Measurements from ENCODE around the gene JDP2. TPM values are rescaled to one million over a fixed set of nuclear protein-coding genes. Genes with fewer than 3 reads are reported as not detected.

Gene JDP2
- polyA plus RNA-seq, 1 of the 3 experiments (the other 2 are of a cell fraction) = 22.3 TPM

DNA sequence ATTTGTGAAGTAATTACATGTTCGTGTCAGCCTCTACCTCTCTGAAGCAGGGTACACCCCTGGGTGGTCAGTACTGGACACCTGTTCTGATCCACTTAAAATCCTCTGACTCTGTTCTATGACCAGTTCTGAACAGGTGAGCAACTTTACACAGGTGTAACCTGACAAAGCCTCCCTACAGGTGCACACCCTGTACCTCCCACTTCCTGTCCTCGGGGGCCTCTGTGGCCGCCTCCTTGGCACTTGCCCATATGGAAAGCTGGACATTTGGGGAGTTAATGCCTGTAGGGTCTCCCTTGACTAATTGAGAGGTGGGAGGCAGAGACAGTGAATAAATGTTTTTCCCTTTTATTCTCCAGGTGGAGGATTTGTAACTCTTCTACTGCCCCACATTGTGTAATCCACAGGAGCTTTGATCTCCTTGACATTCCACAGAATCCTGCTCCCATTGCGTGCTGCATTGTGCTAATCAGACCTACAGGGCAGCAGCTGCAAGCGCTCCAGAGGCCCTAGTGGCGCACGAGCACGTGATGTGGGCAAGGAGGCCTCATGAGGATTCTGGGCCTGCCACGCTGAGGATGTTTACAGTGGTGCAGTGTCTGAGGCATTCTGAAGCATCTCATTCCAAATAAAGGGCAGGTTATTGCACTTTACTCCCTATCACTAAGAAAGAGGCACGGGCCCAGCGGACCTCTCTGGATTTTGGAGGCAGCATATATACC, 48.6 kb downstream of the JDP2 start:
- Histone ChIP-seq H3K27me3 (ENCODE audit: insufficient read depth) (no peaks in the 10 kb centered on the region), H3K79me2 (ENCODE audit: insufficient read depth) (no peaks in the 10 kb centered on the region), H3F3A (replicated peaks; ENCODE audit: insufficient read depth) (no peaks in the 10 kb centered on the region), H3K9me2 (no peaks in the 10 kb centered on the region), H3K4me2 (no peak overlapping the region), H3K27ac (ENCODE audit: low read depth in 2 of 2, low read length in 1 of 2) (no peak overlapping the region), H3K4me1 (ENCODE audit: control insufficient read depth in 1 of 2, insufficient read depth in 2 of 2, low read depth in 1 of 2, low read length in 1 of 2) (no peaks in the 10 kb centered on the region), H3K4me3 (ENCODE audit: low read depth in 2 of 2, low read length in 1 of 2) (no peak overlapping the region), H3K9ac (no peak overlapping the region), H3K36me3 (replicated peaks in 1 of 2; ENCODE audit: control insufficient read depth in 1 of 2, insufficient read depth in 2 of 2, low read length in 1 of 2) (peaks cover 8 to 11% of the 10 kb centered on the region in 2 experiments), H3K9me3 (no peaks in the 10 kb centered on the region), H2AFZ (ENCODE audit: low read depth) (no peak overlapping the region), H4K20me1 (ENCODE audit: insufficient read depth) (no peaks in the 10 kb centered on the region)
- CTCF ChIA-PET = interaction anchor here (1.0 to 5.9 kb wide), 5 partner anchors 12 to 169 kb away, joined by 3 to 37 read pairs (median 3); no protein-coding TSS in a partner anchor
- POLR2A ChIA-PET = no interaction called here
- no peak for DNase-seq
- no peak for TF ChIP-seq ELF1 (IDR thresholded peaks at IDR 0.05)
- TF ChIP-seq MEF2A (IDR thresholded peaks at IDR 0.05; ENCODE audit: borderline replicate concordance, low read depth) = no peak
- TF ChIP-seq RAD21 (IDR thresholded peaks at IDR 0.05; ENCODE audit: low read length) = no peak
- TF ChIP-seq, protein P1, sequence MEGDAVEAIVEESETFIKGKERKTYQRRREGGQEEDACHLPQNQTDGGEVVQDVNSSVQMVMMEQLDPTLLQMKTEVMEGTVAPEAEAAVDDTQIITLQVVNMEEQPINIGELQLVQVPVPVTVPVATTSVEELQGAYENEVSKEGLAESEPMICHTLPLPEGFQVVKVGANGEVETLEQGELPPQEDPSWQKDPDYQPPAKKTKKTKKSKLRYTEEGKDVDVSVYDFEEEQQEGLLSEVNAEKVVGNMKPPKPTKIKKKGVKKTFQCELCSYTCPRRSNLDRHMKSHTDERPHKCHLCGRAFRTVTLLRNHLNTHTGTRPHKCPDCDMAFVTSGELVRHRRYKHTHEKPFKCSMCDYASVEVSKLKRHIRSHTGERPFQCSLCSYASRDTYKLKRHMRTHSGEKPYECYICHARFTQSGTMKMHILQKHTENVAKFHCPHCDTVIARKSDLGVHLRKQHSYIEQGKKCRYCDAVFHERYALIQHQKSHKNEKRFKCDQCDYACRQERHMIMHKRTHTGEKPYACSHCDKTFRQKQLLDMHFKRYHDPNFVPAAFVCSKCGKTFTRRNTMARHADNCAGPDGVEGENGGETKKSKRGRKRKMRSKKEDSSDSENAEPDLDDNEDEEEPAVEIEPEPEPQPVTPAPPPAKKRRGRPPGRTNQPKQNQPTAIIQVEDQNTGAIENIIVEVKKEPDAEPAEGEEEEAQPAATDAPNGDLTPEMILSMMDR (IDR thresholded peaks at IDR 0.05) = no peak
- no peak for TF ChIP-seq FOSL2 (IDR thresholded peaks at IDR 0.05; ENCODE audit: borderline replicate concordance, low read depth)
- TF ChIP-seq, protein P2, sequence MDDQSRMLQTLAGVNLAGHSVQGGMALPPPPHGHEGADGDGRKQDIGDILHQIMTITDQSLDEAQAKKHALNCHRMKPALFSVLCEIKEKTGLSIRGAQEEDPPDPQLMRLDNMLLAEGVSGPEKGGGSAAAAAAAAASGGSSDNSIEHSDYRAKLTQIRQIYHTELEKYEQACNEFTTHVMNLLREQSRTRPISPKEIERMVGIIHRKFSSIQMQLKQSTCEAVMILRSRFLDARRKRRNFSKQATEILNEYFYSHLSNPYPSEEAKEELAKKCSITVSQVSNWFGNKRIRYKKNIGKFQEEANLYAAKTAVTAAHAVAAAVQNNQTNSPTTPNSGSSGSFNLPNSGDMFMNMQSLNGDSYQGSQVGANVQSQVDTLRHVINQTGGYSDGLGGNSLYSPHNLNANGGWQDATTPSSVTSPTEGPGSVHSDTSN (IDR thresholded peaks at IDR 0.05) = no peak
- TF ChIP-seq, protein P3, sequence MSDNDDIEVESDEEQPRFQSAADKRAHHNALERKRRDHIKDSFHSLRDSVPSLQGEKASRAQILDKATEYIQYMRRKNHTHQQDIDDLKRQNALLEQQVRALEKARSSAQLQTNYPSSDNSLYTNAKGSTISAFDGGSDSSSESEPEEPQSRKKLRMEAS (IDR thresholded peaks at IDR 0.05; ENCODE audit: low read depth) = no peak
- TF ChIP-seq, protein P4, sequence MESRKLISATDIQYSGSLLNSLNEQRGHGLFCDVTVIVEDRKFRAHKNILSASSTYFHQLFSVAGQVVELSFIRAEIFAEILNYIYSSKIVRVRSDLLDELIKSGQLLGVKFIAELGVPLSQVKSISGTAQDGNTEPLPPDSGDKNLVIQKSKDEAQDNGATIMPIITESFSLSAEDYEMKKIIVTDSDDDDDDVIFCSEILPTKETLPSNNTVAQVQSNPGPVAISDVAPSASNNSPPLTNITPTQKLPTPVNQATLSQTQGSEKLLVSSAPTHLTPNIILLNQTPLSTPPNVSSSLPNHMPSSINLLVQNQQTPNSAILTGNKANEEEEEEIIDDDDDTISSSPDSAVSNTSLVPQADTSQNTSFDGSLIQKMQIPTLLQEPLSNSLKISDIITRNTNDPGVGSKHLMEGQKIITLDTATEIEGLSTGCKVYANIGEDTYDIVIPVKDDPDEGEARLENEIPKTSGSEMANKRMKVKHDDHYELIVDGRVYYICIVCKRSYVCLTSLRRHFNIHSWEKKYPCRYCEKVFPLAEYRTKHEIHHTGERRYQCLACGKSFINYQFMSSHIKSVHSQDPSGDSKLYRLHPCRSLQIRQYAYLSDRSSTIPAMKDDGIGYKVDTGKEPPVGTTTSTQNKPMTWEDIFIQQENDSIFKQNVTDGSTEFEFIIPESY (IDR thresholded peaks at IDR 0.05; ENCODE audit: borderline replicate concordance, low read depth) = no peak
- TF ChIP-seq, protein P5, sequence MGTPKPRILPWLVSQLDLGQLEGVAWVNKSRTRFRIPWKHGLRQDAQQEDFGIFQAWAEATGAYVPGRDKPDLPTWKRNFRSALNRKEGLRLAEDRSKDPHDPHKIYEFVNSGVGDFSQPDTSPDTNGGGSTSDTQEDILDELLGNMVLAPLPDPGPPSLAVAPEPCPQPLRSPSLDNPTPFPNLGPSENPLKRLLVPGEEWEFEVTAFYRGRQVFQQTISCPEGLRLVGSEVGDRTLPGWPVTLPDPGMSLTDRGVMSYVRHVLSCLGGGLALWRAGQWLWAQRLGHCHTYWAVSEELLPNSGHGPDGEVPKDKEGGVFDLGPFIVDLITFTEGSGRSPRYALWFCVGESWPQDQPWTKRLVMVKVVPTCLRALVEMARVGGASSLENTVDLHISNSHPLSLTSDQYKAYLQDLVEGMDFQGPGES (IDR thresholded peaks at IDR 0.05; ENCODE audit: low read depth, low read length) = no peak
- no peak for TF ChIP-seq RFX5 (IDR thresholded peaks at IDR 0.05; ENCODE audit: low read length)
- TF ChIP-seq TEAD4 (IDR thresholded peaks at IDR 0.05; ENCODE audit: borderline replicate concordance, insufficient read depth) = no peak
- WGBS (ENCODE audit: low lambda C conversion rate) = 90% methylated on average over 11 of the region's 11 CpGs

All from SK-N-SH (cell line).